ENCODE measurements around the gene SNX13.

DNA sequence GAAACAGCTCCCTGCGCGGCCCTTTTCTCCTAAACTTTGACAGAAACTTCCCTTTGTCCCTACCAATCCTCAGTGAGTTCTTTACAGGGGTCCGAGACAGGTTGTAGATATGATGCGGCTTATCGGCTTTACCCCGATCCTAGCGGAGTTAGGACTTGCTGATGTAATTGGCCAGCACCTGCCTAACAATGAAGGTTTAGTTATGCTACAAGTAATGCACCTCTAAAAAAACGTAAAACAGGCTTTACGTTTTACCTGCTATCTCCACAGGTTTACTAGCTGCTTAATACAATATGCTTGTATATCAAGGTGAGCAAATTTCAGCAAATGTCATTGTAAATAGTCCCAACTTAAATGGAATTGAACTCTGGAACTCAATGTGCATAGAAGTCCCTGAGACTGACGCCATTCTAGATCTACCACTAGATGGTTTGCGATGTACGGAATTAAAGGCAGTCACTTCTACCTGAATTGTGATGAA, 697 bp upstream of the SNX13 start:
- TF ChIP-seq, protein P1, sequence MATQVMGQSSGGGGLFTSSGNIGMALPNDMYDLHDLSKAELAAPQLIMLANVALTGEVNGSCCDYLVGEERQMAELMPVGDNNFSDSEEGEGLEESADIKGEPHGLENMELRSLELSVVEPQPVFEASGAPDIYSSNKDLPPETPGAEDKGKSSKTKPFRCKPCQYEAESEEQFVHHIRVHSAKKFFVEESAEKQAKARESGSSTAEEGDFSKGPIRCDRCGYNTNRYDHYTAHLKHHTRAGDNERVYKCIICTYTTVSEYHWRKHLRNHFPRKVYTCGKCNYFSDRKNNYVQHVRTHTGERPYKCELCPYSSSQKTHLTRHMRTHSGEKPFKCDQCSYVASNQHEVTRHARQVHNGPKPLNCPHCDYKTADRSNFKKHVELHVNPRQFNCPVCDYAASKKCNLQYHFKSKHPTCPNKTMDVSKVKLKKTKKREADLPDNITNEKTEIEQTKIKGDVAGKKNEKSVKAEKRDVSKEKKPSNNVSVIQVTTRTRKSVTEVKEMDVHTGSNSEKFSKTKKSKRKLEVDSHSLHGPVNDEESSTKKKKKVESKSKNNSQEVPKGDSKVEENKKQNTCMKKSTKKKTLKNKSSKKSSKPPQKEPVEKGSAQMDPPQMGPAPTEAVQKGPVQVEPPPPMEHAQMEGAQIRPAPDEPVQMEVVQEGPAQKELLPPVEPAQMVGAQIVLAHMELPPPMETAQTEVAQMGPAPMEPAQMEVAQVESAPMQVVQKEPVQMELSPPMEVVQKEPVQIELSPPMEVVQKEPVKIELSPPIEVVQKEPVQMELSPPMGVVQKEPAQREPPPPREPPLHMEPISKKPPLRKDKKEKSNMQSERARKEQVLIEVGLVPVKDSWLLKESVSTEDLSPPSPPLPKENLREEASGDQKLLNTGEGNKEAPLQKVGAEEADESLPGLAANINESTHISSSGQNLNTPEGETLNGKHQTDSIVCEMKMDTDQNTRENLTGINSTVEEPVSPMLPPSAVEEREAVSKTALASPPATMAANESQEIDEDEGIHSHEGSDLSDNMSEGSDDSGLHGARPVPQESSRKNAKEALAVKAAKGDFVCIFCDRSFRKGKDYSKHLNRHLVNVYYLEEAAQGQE (IDR thresholded peaks at IDR 0.05; ENCODE audit: unreplicated experiment): no peak
- TF ChIP-seq EZH2phosphoT487 (IDR thresholded peaks at IDR 0.05; ENCODE audit: unreplicated experiment): no peak
- TF ChIP-seq EZH2 (IDR thresholded peaks at IDR 0.05; ENCODE audit: low read depth, unreplicated experiment): no peak
- TF ChIP-seq, protein P2, sequence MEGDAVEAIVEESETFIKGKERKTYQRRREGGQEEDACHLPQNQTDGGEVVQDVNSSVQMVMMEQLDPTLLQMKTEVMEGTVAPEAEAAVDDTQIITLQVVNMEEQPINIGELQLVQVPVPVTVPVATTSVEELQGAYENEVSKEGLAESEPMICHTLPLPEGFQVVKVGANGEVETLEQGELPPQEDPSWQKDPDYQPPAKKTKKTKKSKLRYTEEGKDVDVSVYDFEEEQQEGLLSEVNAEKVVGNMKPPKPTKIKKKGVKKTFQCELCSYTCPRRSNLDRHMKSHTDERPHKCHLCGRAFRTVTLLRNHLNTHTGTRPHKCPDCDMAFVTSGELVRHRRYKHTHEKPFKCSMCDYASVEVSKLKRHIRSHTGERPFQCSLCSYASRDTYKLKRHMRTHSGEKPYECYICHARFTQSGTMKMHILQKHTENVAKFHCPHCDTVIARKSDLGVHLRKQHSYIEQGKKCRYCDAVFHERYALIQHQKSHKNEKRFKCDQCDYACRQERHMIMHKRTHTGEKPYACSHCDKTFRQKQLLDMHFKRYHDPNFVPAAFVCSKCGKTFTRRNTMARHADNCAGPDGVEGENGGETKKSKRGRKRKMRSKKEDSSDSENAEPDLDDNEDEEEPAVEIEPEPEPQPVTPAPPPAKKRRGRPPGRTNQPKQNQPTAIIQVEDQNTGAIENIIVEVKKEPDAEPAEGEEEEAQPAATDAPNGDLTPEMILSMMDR (conservative IDR thresholded peaks at IDR 0.05; ENCODE audit: low read depth in 2 of 2): no peak
- TF ChIP-seq JUNB (IDR thresholded peaks at IDR 0.05; ENCODE audit: unreplicated experiment): no peak
- TF ChIP-seq POLR2AphosphoS5 (IDR thresholded peaks at IDR 0.05; ENCODE audit: low read depth): no peak
- TF ChIP-seq, protein P3, sequence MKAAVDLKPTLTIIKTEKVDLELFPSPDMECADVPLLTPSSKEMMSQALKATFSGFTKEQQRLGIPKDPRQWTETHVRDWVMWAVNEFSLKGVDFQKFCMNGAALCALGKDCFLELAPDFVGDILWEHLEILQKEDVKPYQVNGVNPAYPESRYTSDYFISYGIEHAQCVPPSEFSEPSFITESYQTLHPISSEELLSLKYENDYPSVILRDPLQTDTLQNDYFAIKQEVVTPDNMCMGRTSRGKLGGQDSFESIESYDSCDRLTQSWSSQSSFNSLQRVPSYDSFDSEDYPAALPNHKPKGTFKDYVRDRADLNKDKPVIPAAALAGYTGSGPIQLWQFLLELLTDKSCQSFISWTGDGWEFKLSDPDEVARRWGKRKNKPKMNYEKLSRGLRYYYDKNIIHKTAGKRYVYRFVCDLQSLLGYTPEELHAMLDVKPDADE (IDR thresholded peaks at IDR 0.05): no peak
- TF ChIP-seq STAT1 (IDR thresholded peaks at IDR 0.05; ENCODE audit: unreplicated experiment): no peak

Data from GM23338 (cell line).